Activated naive CD8-positive, alpha-beta T cell (primary cell): ENCODE results near the gene ADAMTSL1.

ENCODE experiments used
- H3K27ac Mint-ChIP-seq: one replicate; pipeline ENCODE4 v1.8.0; 2021; ENCODE audit warnings: mixed read lengths
- H3K27me3 Mint-ChIP-seq: one replicate; pipeline ENCODE4 v1.8.0; 2021; ENCODE audit warnings: mixed read lengths
- H3K36me3 Mint-ChIP-seq: one replicate; pipeline ENCODE4 v1.8.0; 2021; ENCODE audit warnings: mixed read lengths
- H3K4me1 Mint-ChIP-seq: one replicate; pipeline ENCODE4 v1.8.0; 2021; ENCODE audit warnings: low read depth, mixed read lengths
- H3K4me3 Mint-ChIP-seq: one replicate; pipeline ENCODE4 v1.8.0; 2021; ENCODE audit warnings: mild to moderate bottlenecking, mixed read lengths
- H3K9me3 Mint-ChIP-seq: one replicate; pipeline ENCODE4 v1.8.0; 2021; ENCODE audit warnings: low read depth, mixed read lengths

ADAMTSL1 gene

GRCh38 chr9:18545636-18546360 is 71.8 kb downstream of the ADAMTSL1 start:
- H3K4me3 Mint-ChIP-seq, result no peak overlapping the region
- no peak overlapping the region for H3K27ac Mint-ChIP-seq
- H3K27me3 Mint-ChIP-seq, result no peaks in the 10 kb centered on the region
- H3K9me3 Mint-ChIP-seq, result no peaks in the 10 kb centered on the region
- no peaks in the 10 kb centered on the region for H3K4me1 Mint-ChIP-seq
- no peaks in the 10 kb centered on the region for H3K36me3 Mint-ChIP-seq

GRCh38 chr9:18548456-18548855 is 74.5 kb downstream of the ADAMTSL1 start:
- no peaks in the 10 kb centered on the region for H3K27me3 Mint-ChIP-seq
- no peaks in the 10 kb centered on the region for H3K9me3 Mint-ChIP-seq
- no peaks in the 10 kb centered on the region for H3K4me1 Mint-ChIP-seq
- H3K4me3 Mint-ChIP-seq, result no peak overlapping the region
- no peak overlapping the region for H3K27ac Mint-ChIP-seq
- no peaks in the 10 kb centered on the region for H3K36me3 Mint-ChIP-seq

GRCh38 chr9:18549772-18550171 is 75.8 kb downstream of the ADAMTSL1 start:
- Mint-ChIP-seq H3K27me3 (no peaks in the 10 kb centered on the region), H3K9me3 (no peaks in the 10 kb centered on the region), H3K4me3 (no peak overlapping the region), H3K4me1 (no peaks in the 10 kb centered on the region), H3K36me3 (no peaks in the 10 kb centered on the region), H3K27ac (no peak overlapping the region)

GRCh38 chr9:18550286-18550685 is 76.3 kb downstream of the ADAMTSL1 start:
- Mint-ChIP-seq H3K27me3 (no peaks in the 10 kb centered on the region), H3K36me3 (no peaks in the 10 kb centered on the region), H3K27ac (no peak overlapping the region), H3K9me3 (no peaks in the 10 kb centered on the region), H3K4me3 (no peak overlapping the region), H3K4me1 (no peaks in the 10 kb centered on the region)

GRCh38 chr9:18554244-18554643 is 80.3 kb downstream of the ADAMTSL1 start:
- Mint-ChIP-seq H3K36me3 (no peaks in the 10 kb centered on the region), H3K9me3 (no peaks in the 10 kb centered on the region), H3K4me3 (no peak overlapping the region), H3K4me1 (no peaks in the 10 kb centered on the region), H3K27ac (no peak overlapping the region), H3K27me3 (no peaks in the 10 kb centered on the region)

- H3K4me3 Mint-ChIP-seq, result no peak overlapping the region
- no peaks in the 10 kb centered on the region for H3K9me3 Mint-ChIP-seq
- H3K36me3 Mint-ChIP-seq, result no peaks in the 10 kb centered on the region
- H3K27me3 Mint-ChIP-seq, result no peaks in the 10 kb centered on the region
- H3K27ac Mint-ChIP-seq, result no peak overlapping the region
- H3K4me1 Mint-ChIP-seq, result no peaks in the 10 kb centered on the region
Observed at GRCh38 chr9:18555105-18555883, 81.3 kb downstream of the ADAMTSL1 start.

- no peaks in the 10 kb centered on the region for H3K36me3 Mint-ChIP-seq
- H3K27me3 Mint-ChIP-seq, result no peaks in the 10 kb centered on the region
- no peak overlapping the region for H3K27ac Mint-ChIP-seq
- no peaks in the 10 kb centered on the region for H3K4me1 Mint-ChIP-seq
- H3K9me3 Mint-ChIP-seq, result peaks cover 8% of the 10 kb centered on the region
- no peak overlapping the region for H3K4me3 Mint-ChIP-seq
Observed at GRCh38 chr9:18564018-18564880, 90.3 kb downstream of the ADAMTSL1 start.

GRCh38 chr9:18566121-18566520 is 92.2 kb downstream of the ADAMTSL1 start:
- H3K27ac Mint-ChIP-seq, result no peak overlapping the region
- H3K9me3 Mint-ChIP-seq, result peaks cover 4% of the 10 kb centered on the region
- H3K4me1 Mint-ChIP-seq, result no peaks in the 10 kb centered on the region
- no peak overlapping the region for H3K4me3 Mint-ChIP-seq
- H3K27me3 Mint-ChIP-seq, result no peaks in the 10 kb centered on the region
- no peaks in the 10 kb centered on the region for H3K36me3 Mint-ChIP-seq

- Mint-ChIP-seq H3K27ac (no peak overlapping the region), H3K36me3 (no peaks in the 10 kb centered on the region), H3K4me1 (no peaks in the 10 kb centered on the region)
Observed at GRCh38 chr9:18568973-18569372, 95.0 kb downstream of the ADAMTSL1 start.

GRCh38 chr9:18569941-18570630 is 96.1 kb downstream of the ADAMTSL1 start:
- H3K4me1 Mint-ChIP-seq, result no peaks in the 10 kb centered on the region
- no peaks in the 10 kb centered on the region for H3K9me3 Mint-ChIP-seq
- no peak overlapping the region for H3K27ac Mint-ChIP-seq
- H3K27me3 Mint-ChIP-seq, result no peaks in the 10 kb centered on the region
- no peaks in the 10 kb centered on the region for H3K36me3 Mint-ChIP-seq
- H3K4me3 Mint-ChIP-seq, result no peak overlapping the region

More at GRCh38 chr9:18568973-18569372, 95.0 kb downstream of the ADAMTSL1 start:
- Mint-ChIP-seq H3K27me3 (no peaks in the 10 kb centered on the region), H3K9me3 (no peaks in the 10 kb centered on the region), H3K4me3 (no peak overlapping the region)

- no peaks in the 10 kb centered on the region for H3K9me3 Mint-ChIP-seq
- no peaks in the 10 kb centered on the region for H3K36me3 Mint-ChIP-seq
- no peaks in the 10 kb centered on the region for H3K27me3 Mint-ChIP-seq
- no peak overlapping the region for H3K4me3 Mint-ChIP-seq
- H3K27ac Mint-ChIP-seq, result no peak overlapping the region
- H3K4me1 Mint-ChIP-seq, result no peaks in the 10 kb centered on the region
Observed at GRCh38 chr9:18573021-18573556, 99.1 kb downstream of the ADAMTSL1 start.

- H3K27me3 Mint-ChIP-seq, result no peaks in the 10 kb centered on the region
- no peak overlapping the region for H3K4me3 Mint-ChIP-seq
- no peaks in the 10 kb centered on the region for H3K36me3 Mint-ChIP-seq
- no peaks in the 10 kb centered on the region for H3K4me1 Mint-ChIP-seq
- no peak overlapping the region for H3K27ac Mint-ChIP-seq
- no peaks in the 10 kb centered on the region for H3K9me3 Mint-ChIP-seq
Observed at GRCh38 chr9:18575686-18576085, 101.7 kb downstream of the ADAMTSL1 start.

- Mint-ChIP-seq H3K4me1 (no peaks in the 10 kb centered on the region), H3K36me3 (no peaks in the 10 kb centered on the region), H3K9me3 (no peaks in the 10 kb centered on the region), H3K27ac (no peak overlapping the region), H3K4me3 (no peak overlapping the region), H3K27me3 (no peaks in the 10 kb centered on the region)
Observed at GRCh38 chr9:18579536-18579935, 105.6 kb downstream of the ADAMTSL1 start.

- H3K27ac Mint-ChIP-seq, result no peak overlapping the region
- H3K36me3 Mint-ChIP-seq, result no peaks in the 10 kb centered on the region
- no peaks in the 10 kb centered on the region for H3K4me1 Mint-ChIP-seq
- H3K4me3 Mint-ChIP-seq, result no peak overlapping the region
- H3K9me3 Mint-ChIP-seq, result no peaks in the 10 kb centered on the region
- no peaks in the 10 kb centered on the region for H3K27me3 Mint-ChIP-seq
Observed at GRCh38 chr9:18580151-18580550, 106.2 kb downstream of the ADAMTSL1 start.
